CD14-positive monocyte (primary cell): ENCODE data around the gene SLC26A3. TPM values are rescaled to one million over a fixed set of nuclear protein-coding genes. Genes with fewer than 3 reads are reported as not detected.
A peak's percentile ranks its signal among the peaks of the same experiment; 100 is the strongest.

Experiments
- DNase-seq, 3 donors: peaks; one replicate each; pipeline ENCODE4 v3.0.0-alpha.2; 2011 to 2022
- H2AFZ ChIP-seq: 2 replicates; pipeline ENCODE4 v1.6.0; 2012; ENCODE audit warnings: mild to moderate bottlenecking, low read depth, low read length, inconsistent platforms; ENCODE audit not compliant: insufficient read depth, poor library complexity, severe bottlenecking
- H3K27ac ChIP-seq, 2 donors: 1 replicate in 1 of 2; 2 replicates in 1 of 2; pipeline ENCODE4 v1.5.1; 2012 to 2013; ENCODE audit warnings: low read length in 2 of 2, control low read depth in 1 of 2, inconsistent platforms in 1 of 2, low read depth in 1 of 2, mild to moderate bottlenecking in 1 of 2
- H3K27me3 ChIP-seq, 2 donors: one replicate each; pipeline versions ENCODE4 v1.6.0 to v1.6.1; 2011 to 2013; ENCODE audit warnings: low read length in 2 of 2; ENCODE audit not compliant: control insufficient read depth in 2 of 2, insufficient read depth in 2 of 2
- H3K36me3 ChIP-seq, 2 donors: replicated peaks in 1 of 2; 1 replicate in 1 of 2; 2 replicates in 1 of 2; pipeline versions ENCODE4 v1.5.1 to v1.6.1; 2012 to 2013; ENCODE audit warnings: low read length in 2 of 2, control low read depth in 1 of 2, inconsistent platforms in 1 of 2, mild to moderate bottlenecking in 1 of 2; ENCODE audit not compliant: insufficient read depth in 2 of 2, control insufficient read depth in 1 of 2
- H3K4me1 ChIP-seq, 2 donors: 1 replicate in 1 of 2; 2 replicates in 1 of 2; pipeline versions ENCODE4 v1.5.1 to v1.6.1; 2012 to 2013; ENCODE audit warnings: low read length in 2 of 2, control low read depth in 1 of 2, inconsistent platforms in 1 of 2, mild to moderate bottlenecking in 1 of 2, moderate library complexity in 1 of 2; ENCODE audit not compliant: insufficient read depth in 2 of 2, control insufficient read depth in 1 of 2
- H3K4me2 ChIP-seq: replicated peaks from 2 replicates; pipeline ENCODE3; 2012; ENCODE audit warnings: low read length, moderate library complexity, mild to moderate bottlenecking; ENCODE audit not compliant: poor library complexity, severe bottlenecking; ENCODE audit errors: extremely low read depth
- H3K4me3 ChIP-seq, 3 experiments: fragments of 200-600 bp in 1 of 3; sonication (generic) in 1 of 3; replicated peaks in 1 of 3; 1 replicate in 2 of 3; 2 replicates in 1 of 3; pipeline ENCODE4 v1.5.1; 2011 to 2013; ENCODE audit warnings: low read length in 3 of 3, mild to moderate bottlenecking in 3 of 3, control low read depth in 2 of 3, low read depth in 2 of 3, inconsistent platforms in 1 of 3, moderate library complexity in 1 of 3
- H3K79me2 ChIP-seq: 2 replicates; pipeline ENCODE4 v1.6.0; 2012; ENCODE audit warnings: mild to moderate bottlenecking, control low read depth, inconsistent platforms, low read length, moderate library complexity; ENCODE audit not compliant: insufficient read depth
- H3K9ac ChIP-seq: 2 replicates; pipeline ENCODE4 v1.6.0; 2017; ENCODE audit warnings: low read length, mild to moderate bottlenecking; ENCODE audit not compliant: insufficient read depth, poor library complexity, severe bottlenecking
- H3K9me3 ChIP-seq, 2 donors: replicated peaks in 1 of 2; 1 replicate in 1 of 2; 2 replicates in 1 of 2; pipeline versions ENCODE4 v1.5.1 to v1.6.1; 2012 to 2013; ENCODE audit warnings: low read length in 2 of 2, control low read depth in 1 of 2; ENCODE audit not compliant: control insufficient read depth in 1 of 2, insufficient read depth in 1 of 2
- H4K20me1 ChIP-seq: 2 replicates; pipeline ENCODE4 v1.6.0; 2012; ENCODE audit warnings: mild to moderate bottlenecking, low read length, control low read depth, moderate library complexity; ENCODE audit not compliant: insufficient read depth
- H3K27ac Mint-ChIP-seq, 7 donors: one replicate each; pipeline ENCODE4 v1.8.0; 2020; ENCODE audit warnings: mild to moderate bottlenecking in 7 of 7, mixed read lengths in 7 of 7, moderate library complexity in 6 of 7, inconsistent platforms in 2 of 7
- H3K27me3 Mint-ChIP-seq, 3 donors: one replicate each; pipeline ENCODE4 v1.8.0; 2021 to 2022; ENCODE audit warnings: low read depth in 3 of 3, mild to moderate bottlenecking in 3 of 3, mixed read lengths in 3 of 3, moderate library complexity in 3 of 3, inconsistent platforms in 1 of 3
- H3K36me3 Mint-ChIP-seq, 2 donors: one replicate each; pipeline ENCODE4 v1.8.0; 2020; ENCODE audit warnings: mixed read lengths in 2 of 2, inconsistent platforms in 1 of 2, mild to moderate bottlenecking in 1 of 2
- H3K4me1 Mint-ChIP-seq: one replicate; pipeline ENCODE4 v1.8.0; 2020; ENCODE audit warnings: mild to moderate bottlenecking, mixed read lengths
- H3K4me3 Mint-ChIP-seq, 2 donors: one replicate each; pipeline ENCODE4 v1.8.0; 2020; ENCODE audit warnings: mild to moderate bottlenecking in 2 of 2, mixed read lengths in 2 of 2, moderate library complexity in 1 of 2
- H3K9me3 Mint-ChIP-seq, 7 donors: one replicate each; pipeline ENCODE4 v1.8.0; 2020 to 2022; ENCODE audit warnings: mixed read lengths in 7 of 7, mild to moderate bottlenecking in 6 of 7, moderate library complexity in 6 of 7, inconsistent platforms in 2 of 7
- CTCF ChIP-seq: fragments of 200-600 bp; IDR thresholded peaks from one replicate; pipeline ENCODE4 v1.8.0; 2022; ENCODE audit warnings: antibody characterized with exemption, mild to moderate bottlenecking
- WGBS: methylation state at CpG from one replicate; pipeline ENCODE4 v1.1.5; 2013; ENCODE audit warnings: missing lambda C conversion rate; ENCODE audit not compliant: insufficient coverage; 5-methylcytosine and 5-hydroxymethylcytosine counted together
- intact Hi-C, 2 donors: fragments of 100-400 bp; cut with micrococcal nuclease; formaldehyde crosslinking; loops; one replicate each; pipeline versions ENCODE4 v1.15.0 to v1.15.1; 2023
- polyA plus RNA-seq, 3 donors: library from polyadenylated mRNA; depleted of rRNA in 1 of 3; unstranded in 2 of 3; stranded (reverse) in 1 of 3; fragments of 300-500 nt in 2 of 3; fragments of >200 nt in 1 of 3; fragmentation: Illumina TruSeq in 2 of 3; gene quantifications; 1 replicate in 2 of 3; 2 replicates in 1 of 3; pipeline ENCODE4 v1.2.3, GENCODE V29; 2012 to 2021

Gene SLC26A3
- polyA plus RNA-seq, 3 donors = not detected

GRCh38 chr7:107743567-107744344 is 59.3 kb downstream of the SLC26A3 start, which contains the start of gene CBLL1:
TSS of gene CBLL1 (plus strand) at chr7:107744142. CDS start at chr7:107744164, 22 bp downstream.
- Histone ChIP-seq H3K27ac (peak within 1 kb of the TSS; percentile 93 to 95), H3K36me3 (peaks cover 5 to 13% of the 10 kb centered on the region in 2 donors), H3K4me2 (peak within 1 kb of the TSS; percentile 88), H3K27me3 (no peaks in the 10 kb centered on the region), H3K79me2 (peaks cover 49% of the 10 kb centered on the region), H3K4me1 (peaks cover 23 to 29% of the 10 kb centered on the region in 2 donors), H2AFZ (peak within 1 kb of the TSS; percentile 94), H4K20me1 (peaks cover 43% of the 10 kb centered on the region), H3K9me3 (no peaks in the 10 kb centered on the region), H3K4me3 (peak within 1 kb of the TSS; percentile 50 to 88 (median 81)), H3K9ac (peak within 1 kb of the TSS; percentile 88)
- Mint-ChIP-seq H3K27me3 (no peaks in the 10 kb centered on the region), H3K4me3 (peak within 1 kb of the TSS; percentile 99 to 100), H3K4me1 (peaks cover 29% of the 10 kb centered on the region), H3K9me3 (no peaks in the 10 kb centered on the region), H3K27ac (peak within 1 kb of the TSS; percentile 98 to 100 (median 100)), H3K36me3 (peaks cover 4 to 6% of the 10 kb centered on the region in 2 donors)
- intact Hi-C loops = loop anchor here (5.0 to 10.0 kb wide), 4 partner anchors 131 to 824 kb away; partner anchors contain the start of genes COG5 (in 1 of the 2), DLD (in 1 of the 2), DNAJB9 (in 1 of the 2) and DUS4L (in 1 of the 2)
- 0% methylated on average over 52 of the region's 56 CpGs for WGBS
- DNase-seq = peak; percentile 89 to 93 (median 91)
- TF ChIP-seq CTCF = peak; percentile 59

GRCh38 chr7:107742678-107743566 is 60.1 kb downstream of the SLC26A3 start:
- TF ChIP-seq CTCF = no peak
- H3K4me1 Mint-ChIP-seq = peaks cover 28% of the 10 kb centered on the region
- Histone ChIP-seq H3K9ac (peak overlapping the region; percentile 88), H3K4me1 (peaks cover 23 to 29% of the 10 kb centered on the region in 2 donors), H3K27ac (peak overlapping the region; percentile 93 to 95), H3K36me3 (peaks cover 0 to 7% of the 10 kb centered on the region in 2 donors), H3K27me3 (no peaks in the 10 kb centered on the region), H3K9me3 (no peaks in the 10 kb centered on the region), H3K4me3 (peak overlapping the region; percentile 50 to 88 (median 81)), H4K20me1 (peaks cover 35% of the 10 kb centered on the region), H2AFZ (peak overlapping the region; percentile 94), H3K4me2 (peak overlapping the region; percentile 88), H3K79me2 (peaks cover 40% of the 10 kb centered on the region)
- 6% methylated on average over 27 of the region's 29 CpGs for WGBS
- DNase-seq = peak; percentile 52 to 77 (median 74)
- H3K27ac Mint-ChIP-seq = peak overlapping the region; percentile 98 to 100 (median 100)
- intact Hi-C loops = loop anchor here (5.0 to 10.0 kb wide), 4 partner anchors 132 to 824 kb away; partner anchors contain the start of genes COG5 (in 1 of the 2), DLD (in 1 of the 2), DNAJB9 (in 1 of the 2) and DUS4L (in 1 of the 2)
- H3K4me3 Mint-ChIP-seq = peak overlapping the region; percentile 99 to 100
- H3K36me3 Mint-ChIP-seq = peaks cover 0 to 3% of the 10 kb centered on the region in 2 donors
- no peaks in the 10 kb centered on the region for H3K9me3 Mint-ChIP-seq
- no peaks in the 10 kb centered on the region for H3K27me3 Mint-ChIP-seq
